Stimulated activated CD4-positive, alpha-beta T cell treated with anti-CD3 and anti-CD28 coated beads, TNF-alpha, amount 100 ng/mL, for 24 hours (primary cell): ENCODE results near the gene HMMR.

ENCODE experiments used
- DNase-seq, 3 experiments: peaks; one replicate each; pipeline ENCODE4 v3.0.0-alpha.2; 2020; ENCODE audit warnings: low read depth in 3 of 3

HMMR gene

DNA sequence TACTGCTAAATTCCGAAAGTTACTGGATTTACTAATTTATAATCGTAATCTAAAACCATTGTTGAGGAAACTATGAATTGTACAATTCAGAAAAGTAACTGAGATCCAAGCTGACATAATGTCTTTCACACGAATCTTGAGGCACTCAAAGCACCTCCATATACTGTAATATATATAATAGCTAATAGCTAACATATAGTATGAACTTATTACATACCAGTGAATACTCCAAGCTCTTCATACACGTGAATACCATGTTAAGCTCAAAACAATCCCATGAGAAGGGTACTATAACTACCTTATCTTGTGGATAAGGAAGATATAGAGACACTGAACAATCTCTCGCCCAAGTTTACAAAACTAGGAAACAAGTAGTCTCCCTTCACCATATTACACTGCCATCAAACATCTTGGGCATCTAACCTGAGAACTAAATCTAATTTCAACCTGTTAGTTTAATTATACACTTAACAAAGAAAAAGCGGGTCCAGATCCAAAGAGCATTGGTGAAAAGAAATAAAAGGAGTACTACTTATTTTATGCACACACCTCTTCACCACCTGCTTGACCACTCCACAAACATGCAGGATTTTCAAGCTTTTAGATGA is 1.6 kb upstream of the HMMR start:
- DNase-seq = no peak

DNA sequence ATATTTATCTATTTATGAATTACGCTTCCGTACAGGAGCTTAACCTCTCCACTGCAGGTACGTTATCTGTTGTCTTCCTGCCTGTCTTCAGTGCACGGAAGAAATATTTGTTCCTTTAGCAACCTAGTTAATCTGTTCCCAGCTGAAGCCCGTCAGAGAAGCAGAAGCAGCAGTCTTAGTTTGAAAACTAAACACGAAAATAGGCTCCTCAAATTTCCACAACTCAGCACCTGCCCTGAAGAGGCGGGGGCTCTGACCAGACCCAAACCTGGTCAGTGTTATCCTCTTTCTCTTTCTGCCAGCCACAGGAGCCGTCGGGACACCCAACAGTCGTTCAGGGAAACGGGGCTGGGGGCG is 992 bp upstream of the HMMR start:
- DNase-seq = no peak

DNA sequence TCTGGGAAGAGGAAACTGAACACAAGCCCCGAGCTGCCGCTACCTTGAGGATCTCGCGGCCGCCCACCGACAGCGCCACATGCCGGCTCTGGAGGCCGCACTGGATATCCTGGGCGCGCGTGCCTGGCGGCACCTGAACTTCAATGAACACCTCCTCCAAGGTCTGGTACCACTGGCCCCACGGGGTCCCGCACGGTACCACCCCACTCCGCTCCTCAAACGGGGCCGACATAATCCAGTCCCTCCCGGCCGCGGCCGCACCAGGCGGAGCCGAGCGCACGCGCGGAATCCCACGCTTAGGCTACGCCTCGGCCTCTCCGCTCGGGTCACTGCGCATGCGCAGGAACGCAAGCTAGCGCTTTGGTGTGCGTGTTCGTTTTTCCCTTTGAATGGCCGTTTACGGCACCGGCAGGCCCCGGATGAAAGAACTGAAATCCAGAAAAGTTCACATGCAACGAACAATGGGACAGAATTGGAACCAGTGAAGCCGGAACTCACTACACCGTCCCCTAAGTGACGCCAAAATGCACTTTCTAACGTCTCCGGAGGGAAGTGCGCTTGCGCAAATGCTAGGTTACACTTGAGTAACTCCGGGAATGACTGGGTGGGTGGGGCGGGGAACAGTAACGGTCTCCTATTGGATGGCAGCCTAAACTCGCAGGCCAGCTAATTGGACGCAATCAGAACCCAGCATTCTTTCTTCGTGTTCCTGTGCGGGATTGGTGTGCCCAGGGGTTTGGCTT is 442 bp upstream of the HMMR start, which contains the start of gene NUDCD2:
Gene NUDCD2 (minus strand): TSS at position 284 of the 743 bp plus-strand sequence. CDS start 52 bp downstream, at position 232.
- peak; percentile 87 to 92 (median 90) for DNase-seq

DNA sequence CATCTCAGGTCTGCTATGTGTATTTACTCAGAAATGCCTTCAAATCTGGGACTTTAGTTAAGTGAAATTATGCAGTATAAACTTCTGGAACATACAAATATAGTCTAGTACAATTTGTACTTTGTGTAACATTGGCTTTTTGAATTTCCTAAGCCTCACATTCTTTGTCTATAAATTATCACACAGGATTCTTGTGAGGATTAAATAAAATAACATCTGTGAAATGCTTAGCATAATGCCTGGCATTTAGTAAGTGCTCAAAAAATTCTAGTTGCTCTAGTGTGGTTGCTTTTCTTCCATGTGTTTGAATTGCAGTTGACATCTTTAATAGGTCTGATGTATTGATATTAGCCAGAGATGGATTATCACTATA is 2.6 kb downstream of the HMMR start:
- no peak for DNase-seq

DNA sequence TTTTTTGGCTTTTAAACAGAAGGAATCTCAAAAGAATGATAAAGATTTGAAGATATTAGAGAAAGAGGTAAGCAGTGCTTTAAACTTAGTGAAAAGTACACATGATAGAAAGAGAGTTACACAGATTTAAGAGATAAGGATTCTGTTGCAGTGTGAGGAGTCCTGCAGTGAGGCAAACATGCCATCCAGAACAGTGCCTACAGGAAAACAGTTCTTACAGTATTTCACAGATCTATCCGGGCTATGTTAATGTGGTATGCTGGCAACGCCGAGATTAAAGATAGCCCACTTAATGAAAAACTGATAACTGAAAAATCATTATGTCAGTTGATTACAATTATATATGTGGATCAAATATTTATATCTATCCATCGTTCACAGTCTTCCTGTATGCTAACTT is 7.2 kb downstream of the HMMR start:
- no peak for DNase-seq

DNA sequence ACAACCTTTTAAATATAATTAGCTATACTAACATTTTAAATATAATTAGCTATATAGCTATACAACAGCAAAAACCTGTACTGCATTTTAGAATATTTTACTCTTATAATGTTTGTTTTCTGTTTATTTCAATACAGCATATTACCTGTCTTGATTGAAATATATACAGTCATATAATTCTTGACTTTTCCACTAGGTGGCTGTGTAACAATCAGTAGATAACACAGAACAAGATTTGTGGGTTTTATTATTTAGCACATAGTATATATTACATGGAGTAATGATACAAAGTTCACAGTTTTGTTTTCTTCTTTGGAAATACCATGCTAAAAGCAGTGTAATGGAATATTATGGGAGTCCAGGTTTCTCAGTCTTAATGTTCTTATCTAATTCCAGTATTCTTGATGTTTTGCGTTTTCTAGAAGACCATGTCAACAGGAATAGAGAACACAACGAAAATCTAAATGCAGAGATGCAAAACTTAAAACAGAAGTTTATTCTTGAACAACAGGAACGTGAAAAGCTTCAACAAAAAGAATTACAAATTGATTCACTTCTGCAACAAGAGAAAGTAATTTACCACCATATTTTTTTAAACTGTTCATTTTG is 13.3 kb downstream of the HMMR start:
- DNase-seq = no peak

DNA sequence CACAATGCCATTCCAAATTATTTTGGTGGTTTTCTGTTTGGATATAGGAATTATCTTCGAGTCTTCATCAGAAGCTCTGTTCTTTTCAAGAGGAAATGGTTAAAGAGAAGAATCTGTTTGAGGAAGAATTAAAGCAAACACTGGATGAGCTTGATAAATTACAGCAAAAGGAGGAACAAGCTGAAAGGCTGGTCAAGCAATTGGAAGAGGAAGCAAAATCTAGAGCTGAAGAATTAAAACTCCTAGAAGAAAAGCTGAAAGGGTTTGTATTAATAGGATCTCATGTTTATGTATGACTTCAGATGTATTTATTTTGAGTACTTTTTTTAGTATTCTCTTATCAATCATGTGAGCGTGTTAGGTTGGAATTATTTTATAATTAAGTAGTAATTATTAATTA is 15.0 kb downstream of the HMMR start:
- DNase-seq = no peak

DNA sequence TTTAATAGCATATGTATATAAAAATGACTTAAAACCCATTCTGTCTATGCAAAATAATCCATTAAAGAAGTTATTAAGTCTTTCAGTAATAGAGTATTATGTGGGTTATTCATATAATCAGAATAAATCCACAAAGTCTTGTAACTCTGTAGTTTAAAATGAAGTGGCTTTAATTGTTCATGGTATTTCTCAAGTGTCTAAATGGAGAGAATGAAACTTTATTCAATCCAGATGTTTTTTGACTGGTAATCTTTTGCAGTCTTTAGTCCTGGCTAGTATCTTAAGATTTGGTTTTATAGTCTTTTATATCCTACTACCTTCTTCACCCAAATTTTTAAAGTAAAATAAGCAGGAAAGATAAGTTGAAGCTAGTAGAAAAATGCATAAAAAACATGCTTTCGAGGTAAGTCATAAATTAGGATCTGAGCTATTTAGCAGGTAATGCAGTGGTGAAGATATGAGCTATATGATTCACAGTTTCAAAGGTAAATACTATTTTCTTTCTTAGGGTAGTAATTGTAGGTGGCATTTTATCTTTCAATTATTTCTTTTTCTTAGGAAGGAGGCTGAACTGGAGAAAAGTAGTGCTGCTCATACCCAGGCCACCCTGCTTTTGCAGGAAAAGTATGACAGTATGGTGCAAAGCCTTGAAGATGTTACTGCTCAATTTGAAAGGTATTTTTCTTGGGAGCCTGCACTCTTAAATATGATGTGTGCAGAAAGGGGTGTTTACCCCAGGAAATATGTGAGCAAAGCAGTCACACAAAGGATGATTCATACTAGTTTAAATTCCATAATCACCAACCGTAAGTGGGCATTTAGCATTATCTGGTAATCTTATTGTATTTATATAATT is 17.9 kb downstream of the HMMR start:
- no peak for DNase-seq

DNA sequence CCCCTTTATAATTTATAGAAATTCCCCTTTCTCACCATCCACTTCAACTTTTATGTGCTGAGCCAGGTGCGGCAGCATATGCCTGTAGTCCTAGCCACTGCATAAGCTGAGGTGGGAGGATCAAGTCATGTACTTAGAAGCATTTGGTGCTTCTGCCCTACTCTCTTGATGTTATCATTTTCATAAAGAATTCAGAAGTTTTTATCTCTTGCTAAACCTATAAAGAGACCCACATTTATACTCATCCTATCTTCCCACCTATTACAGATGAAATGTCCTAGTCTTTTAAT is 18.5 kb downstream of the HMMR start:
- no peak for DNase-seq

DNA sequence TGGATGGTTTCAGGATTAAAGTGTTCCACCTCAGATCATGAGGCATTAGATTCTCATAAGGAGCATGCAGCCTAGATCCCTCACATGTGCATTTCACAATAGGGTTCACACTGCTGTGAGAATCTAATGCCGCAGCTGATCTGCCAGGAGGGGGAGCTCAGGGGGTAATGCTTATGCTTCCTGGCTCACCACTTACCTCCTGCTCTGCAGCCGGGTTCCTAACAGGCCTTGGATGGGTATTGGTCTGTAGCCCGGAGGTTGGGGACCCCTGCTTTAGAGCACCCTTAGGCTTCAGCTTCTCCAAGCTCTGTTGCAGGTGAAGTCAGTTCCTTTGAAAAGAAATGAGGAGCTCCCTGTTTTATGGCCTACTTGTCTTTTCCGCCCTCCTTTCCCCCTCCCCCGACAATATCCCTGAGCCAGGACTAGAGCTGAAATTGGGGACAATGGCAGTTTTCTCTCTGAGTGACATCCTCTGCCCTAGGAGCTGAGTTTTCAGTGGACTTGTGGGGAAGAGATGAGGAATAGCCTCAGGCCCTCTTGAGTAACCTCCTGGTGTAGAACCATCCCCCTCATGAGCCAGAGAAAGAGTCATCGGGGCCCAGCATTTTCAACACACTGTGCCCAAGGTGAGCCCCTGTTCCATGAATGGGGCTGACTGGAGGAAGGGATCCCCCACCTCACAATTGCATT is 28.8 kb downstream of the HMMR start:
- DNase-seq = no peak

DNA sequence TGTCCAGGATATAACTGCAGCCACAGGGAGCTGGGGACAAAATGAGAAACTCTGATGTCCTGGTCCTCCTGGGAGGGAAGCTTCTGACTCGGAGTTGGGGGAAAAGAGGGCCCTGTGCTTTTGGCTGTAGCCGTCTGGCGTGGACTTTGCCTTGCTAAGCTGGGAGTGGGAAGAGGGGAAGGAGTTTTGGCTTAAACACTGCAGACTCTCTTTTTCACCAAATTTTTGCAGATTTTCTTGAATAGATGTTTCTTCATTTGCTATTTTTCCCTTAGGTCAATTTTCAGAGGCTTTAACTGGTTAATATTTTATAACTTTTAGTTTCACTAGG is 29.3 kb downstream of the HMMR start:
- DNase-seq = no peak

DNA sequence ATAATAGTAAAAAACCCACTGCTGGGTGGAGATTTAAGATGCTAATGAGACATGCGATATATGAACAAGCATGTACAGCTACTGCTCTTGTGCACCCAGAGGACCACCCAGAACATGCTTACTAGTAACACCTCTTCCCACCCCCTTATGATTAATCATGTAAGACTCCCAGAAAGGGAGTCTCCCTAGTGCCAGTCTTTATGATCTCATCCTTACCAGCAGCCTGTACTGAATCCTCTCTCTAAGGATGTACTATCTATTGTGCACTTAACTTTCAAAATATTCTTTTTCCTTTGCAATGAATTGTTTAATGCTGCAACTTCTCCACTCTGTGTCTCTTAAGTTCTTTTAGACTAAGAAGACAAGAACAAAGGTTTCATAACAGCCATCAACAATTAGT is 35.9 kb downstream of the HMMR start:
- DNase-seq = no peak

DNA sequence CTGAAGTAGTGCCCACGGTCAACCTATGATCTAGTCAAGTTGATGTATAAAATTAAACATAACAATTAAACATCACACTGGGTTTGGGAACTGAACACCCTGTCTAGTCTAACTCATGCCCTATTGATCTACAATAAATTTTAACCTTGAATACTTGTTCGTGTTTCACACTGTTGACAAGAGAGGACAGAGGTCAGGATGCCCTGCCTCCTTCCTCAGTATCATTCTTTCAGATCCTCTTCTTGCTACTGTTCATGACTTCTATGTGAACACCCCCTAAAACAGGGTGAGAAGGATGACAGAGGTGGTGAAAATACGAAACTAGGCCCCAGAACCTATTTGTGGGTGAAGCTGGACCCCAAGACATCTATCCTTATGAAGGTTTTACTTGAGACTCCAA is 36.9 kb downstream of the HMMR start:
- DNase-seq = no peak

DNA sequence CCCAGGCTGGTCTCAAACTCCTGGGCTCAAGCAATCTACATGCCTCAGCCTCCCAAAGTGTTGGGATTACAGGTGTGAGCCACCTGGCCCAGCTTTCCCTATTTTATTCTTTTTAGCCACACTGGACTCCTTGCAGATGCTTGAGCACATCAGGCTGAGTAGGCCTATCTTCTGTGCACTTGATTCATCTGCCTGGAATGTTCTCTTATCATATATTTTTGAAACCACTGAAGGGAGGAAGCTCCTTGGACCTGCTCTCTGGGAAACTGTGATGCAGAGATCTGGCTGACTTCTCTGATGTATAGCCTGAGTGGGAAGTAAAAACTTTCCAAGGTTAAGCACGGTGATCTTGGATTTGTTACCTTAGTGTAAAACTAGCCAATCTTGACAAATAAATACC is 38.5 kb downstream of the HMMR start:
- DNase-seq = no peak

DNA sequence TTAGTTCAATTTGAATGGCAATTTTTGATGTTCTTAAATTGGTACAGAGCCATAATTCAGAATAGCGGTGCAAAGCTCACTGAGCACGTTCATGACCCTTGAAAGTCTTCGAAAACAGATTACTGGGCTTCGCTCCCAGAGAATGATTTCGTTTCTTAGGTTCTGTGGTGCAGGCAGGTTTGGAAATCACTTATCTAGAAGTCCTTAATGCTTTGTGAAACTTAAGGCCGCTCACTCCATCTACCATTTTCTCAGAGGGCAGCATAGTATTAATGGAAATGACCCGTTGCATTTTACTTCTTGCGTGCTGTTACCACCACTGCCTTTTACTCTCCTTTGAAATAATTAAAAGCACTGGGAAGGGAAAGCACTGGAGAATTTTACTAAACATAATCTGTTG is 42.1 kb downstream of the HMMR start:
- DNase-seq = no peak

DNA sequence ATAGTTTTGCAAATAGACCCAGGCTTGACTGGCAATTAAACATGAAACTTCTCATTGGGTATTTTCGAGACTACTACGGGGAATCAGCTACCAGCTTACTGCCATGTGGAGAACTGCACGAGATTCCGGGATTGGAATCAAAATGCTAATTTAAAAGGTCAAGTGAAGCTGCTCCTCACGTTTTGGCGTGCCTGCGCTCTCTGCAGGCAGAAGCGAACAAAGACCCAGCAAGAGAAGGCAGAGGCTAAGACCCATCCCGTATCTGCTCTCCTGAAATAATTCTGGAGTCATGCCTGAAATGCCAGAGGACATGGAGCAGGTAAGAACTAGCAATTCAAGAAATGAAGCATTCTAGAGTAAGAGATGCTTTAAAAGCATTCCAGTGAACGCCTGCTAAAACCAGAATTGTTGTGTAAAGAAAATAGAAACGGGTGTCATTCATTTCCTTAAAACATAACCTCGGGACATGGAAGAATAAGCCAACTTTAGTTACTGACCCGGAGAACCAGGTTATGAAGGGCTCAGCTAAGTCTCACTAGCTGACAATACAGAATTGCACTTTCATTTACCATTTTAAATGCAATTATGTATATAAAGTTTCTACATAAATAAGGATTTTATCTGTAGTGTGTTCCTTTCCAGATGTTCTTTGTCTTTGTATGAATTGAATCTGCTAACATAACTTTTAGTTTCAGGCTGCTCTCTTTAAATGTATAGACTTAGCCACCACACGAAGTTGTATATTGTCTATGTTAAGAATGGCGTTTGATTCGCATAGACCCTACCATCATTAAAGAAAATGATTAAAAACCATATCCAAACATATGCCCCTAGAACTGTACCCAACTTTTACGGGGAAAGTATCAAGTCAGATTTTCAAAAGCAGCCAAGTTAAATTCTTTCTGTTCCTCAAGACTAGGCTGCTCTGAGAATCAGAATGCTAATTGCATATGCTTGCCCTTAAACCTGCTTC is 43.0 kb downstream of the HMMR start:
- DNase-seq = peak in 1 of 3 experiments; percentile 29

DNA sequence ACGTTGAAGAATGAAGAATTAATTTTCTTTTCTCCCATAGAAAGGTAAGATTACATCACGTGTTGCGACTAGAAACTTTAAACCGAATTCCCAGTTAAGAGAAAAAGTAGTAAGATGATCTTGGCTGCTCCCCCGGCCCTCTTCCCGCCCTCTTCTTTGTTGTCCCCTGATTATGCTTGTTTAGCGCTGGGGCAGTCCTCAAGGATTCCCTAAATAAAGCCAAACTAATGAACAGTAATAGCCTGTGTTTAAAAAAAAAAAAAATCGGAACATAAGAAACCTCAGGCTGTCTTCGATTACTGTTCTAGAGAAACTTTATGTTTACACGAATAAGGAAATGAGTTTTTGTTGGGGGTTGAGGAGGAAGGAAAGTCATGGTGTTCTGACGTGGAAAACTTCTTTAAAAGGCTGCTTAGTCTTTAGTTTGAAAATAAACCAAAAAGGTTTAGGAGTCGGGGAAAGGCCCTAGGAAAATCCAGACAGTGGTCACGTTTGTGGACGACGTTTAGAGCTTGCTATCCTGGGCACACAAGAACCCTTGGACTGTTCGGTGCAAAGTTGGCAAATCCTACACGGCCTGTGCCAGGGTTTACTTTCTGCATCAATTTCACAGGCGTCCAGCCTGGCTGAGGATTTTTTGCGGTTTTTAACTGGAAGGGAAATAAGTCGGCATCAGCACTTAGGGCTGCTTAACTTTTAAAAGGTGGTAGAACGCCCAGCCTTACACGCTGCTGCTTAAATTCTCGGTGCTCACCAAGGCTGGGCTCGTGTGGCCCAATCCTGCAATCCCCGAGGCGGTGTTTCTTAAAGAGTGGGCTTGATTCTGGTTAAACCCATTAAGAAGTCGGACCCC is 43.9 kb downstream of the HMMR start:
- peak in 1 of 3 experiments; percentile 33 for DNase-seq

DNA sequence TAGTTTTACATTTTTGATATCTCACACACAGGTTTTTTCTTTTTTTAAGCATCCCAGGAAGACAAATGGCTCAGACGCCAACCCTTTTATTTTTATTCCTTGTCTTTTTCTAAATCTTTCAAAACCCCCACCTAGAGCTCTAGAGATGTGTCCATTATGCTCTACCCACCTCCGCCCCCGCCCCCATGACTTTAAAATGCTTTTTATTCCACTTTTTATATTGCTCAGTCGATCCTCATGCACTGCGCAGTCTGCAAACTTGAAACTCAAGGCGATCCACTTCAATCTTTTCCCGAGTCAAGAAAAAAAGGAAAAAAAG is 44.6 kb downstream of the HMMR start:
- DNase-seq = no peak

DNA sequence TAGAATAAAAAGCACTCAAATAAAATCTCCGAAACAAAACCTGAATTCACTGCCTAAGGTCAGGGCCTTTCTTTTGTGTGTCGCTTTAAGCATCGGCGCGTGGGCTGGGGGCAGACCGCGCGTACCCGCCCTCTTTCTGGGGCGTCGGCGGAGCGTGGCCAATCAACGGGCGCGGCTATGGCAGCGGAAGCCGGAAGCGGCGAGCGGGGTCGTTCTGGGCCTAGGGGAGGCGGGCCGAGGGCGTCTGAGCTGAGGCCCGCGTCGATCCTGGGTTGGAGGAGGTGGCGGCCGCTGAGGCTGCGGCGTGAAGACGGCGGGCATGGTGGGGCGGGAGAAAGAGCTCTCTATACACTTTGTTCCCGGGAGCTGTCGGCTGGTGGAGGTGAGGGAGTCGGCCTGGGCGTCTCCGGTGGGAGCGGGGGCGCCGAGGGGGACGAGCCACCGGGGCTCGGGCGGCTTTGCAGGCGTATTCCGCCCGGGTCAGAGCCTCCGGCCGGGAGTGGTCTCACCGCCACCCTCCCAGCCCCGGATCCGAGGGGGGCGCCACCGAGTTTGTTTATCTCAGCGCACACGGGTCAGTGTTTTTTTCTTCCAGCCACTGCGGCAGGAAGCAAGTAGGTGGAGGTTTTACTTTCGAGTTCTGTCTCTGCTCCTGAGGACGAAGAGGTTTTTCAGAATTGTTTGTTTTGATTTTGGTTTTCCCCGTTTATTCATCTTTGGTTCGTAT is 45.1 kb downstream of the HMMR start, which contains the start of gene MAT2B:
Gene MAT2B (plus strand): TSS at position 252 of the 727 bp plus-strand sequence. CDS start 68 bp downstream, at position 320.
- DNase-seq = peak; percentile 92 to 94 (median 93)
